GM18867 (cell line): ENCODE results near the gene RUNX1.
"Not testable (repeated sequence)": the region's sequence is repeated elsewhere in the genome, so short reads cannot be mapped to it uniquely, and the experiment has no call there.

Experiments
- ATAC-seq: cut with Tn5 transposase; IDR thresholded peaks from one replicate; pipeline ENCODE4 v1.9.1; 2021; ENCODE audit warnings: mild to moderate bottlenecking, moderate library complexity; ENCODE audit not compliant: unreplicated experiment

Gene RUNX1

GRCh38 chr21:34974162-34974981 is 74.7 kb downstream of the RUNX1 start:
- ATAC-seq = peak; percentile 93

- no peak for ATAC-seq
Observed at GRCh38 chr21:34973685-34974084, 75.4 kb downstream of the RUNX1 start.

GRCh38 chr21:34971656-34972055 is 77.4 kb downstream of the RUNX1 start:
- ATAC-seq = no peak

GRCh38 chr21:34970566-34970965 is 78.5 kb downstream of the RUNX1 start:
- ATAC-seq = no peak

GRCh38 chr21:34970167-34970500 is 79.0 kb downstream of the RUNX1 start:
- no peak for ATAC-seq

- no peak for ATAC-seq
Observed at GRCh38 chr21:34969423-34970166, 79.5 kb downstream of the RUNX1 start.

- no peak for ATAC-seq
Observed at GRCh38 chr21:34968414-34969333, 80.4 kb downstream of the RUNX1 start.

GRCh38 chr21:34967509-34968289 is 81.4 kb downstream of the RUNX1 start:
- no peak for ATAC-seq

GRCh38 chr21:34966881-34967280 is 82.2 kb downstream of the RUNX1 start:
- ATAC-seq = not testable (repeated sequence)

- no peak for ATAC-seq
Observed at GRCh38 chr21:34965200-34966174, 83.6 kb downstream of the RUNX1 start.

GRCh38 chr21:34962586-34963222 is 86.4 kb downstream of the RUNX1 start:
- no peak for ATAC-seq

- no peak for ATAC-seq
Observed at GRCh38 chr21:34962136-34962535, 87.0 kb downstream of the RUNX1 start.

GRCh38 chr21:34960687-34961086 is 88.4 kb downstream of the RUNX1 start:
- ATAC-seq = no peak

GRCh38 chr21:34959607-34960006 is 89.5 kb downstream of the RUNX1 start:
- no peak for ATAC-seq

- no peak for ATAC-seq
Observed at GRCh38 chr21:34958040-34958439, 91.1 kb downstream of the RUNX1 start.

GRCh38 chr21:34956416-34957316 is 92.4 kb downstream of the RUNX1 start:
- no peak for ATAC-seq

GRCh38 chr21:34953950-34954349 is 95.2 kb downstream of the RUNX1 start:
- ATAC-seq = no peak

GRCh38 chr21:34952701-34953100 is 96.4 kb downstream of the RUNX1 start:
- no peak for ATAC-seq
